NCI-H146 treated with DMSO at 0.1 percent for 48 hours (cell line): Measurements from ENCODE around the gene ATP2C2.
"Not testable (repeated sequence)": the region's sequence is repeated elsewhere in the genome, so short reads cannot be mapped to it uniquely, and the experiment has no call there.

Experiments
- DNase-seq: peaks from one replicate; lab custom pipeline; 2025; ENCODE audit not compliant: unreplicated experiment; lab: John Stamatoyannopoulos, UW

The ATP2C2 gene

DNA sequence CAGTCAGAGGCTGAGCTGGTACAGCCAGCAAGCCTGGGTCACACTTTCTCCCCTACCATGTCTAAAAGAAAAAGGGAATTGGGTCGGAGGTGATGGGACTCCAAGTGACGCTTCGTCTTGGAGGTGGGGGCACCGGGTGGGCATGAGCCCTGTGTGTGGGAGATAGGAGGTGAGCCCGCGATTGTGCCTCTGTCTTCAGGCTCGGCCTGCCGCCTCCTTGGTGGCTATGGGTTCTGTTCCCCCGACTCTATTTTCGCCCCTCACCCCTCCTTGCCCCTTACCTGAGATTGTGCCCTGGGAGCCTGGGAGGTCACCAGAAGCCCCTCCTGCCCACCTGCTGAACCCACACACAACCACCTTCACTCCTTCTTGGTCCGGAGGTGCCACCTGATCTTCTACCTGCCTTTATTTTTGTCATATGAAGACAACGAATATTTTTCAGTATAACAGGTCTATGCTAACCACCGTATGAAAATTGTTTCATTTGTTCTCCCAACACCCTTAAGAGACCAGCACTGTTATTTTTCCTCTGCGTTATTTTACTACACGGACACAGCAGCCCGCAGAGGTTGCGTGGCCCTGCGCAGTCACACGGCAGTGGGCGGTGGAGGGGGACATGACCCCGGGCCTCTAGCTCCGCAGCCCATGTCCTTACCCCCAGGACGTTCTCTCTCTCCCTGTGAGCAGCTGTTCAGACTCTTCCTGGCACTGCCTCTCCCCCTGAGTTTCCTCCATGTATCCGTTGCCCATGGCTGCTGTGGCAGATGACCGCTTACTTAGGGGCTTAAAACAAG is 49.9 kb downstream of the ATP2C2 start:
- DNase-seq: no peak

DNA sequence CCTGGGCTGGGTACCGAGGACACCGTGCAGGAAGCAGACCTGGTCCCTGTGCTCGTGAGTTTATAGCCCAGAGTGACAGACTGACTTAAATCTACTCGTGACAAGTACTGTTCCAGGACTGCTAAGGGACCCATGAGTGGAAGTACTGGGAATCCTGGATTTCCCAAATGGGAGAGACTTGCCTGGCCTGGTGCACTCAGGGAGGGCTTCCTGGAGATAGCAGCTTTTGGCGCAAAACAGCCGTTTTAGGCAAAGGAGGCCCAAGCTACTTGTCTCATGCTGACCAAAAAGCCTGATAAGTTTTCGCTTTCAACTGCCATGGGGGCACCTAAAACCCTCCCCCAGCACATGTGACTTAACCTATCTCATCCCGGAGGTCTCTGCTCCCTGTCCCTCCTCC is 51.4 kb downstream of the ATP2C2 start:
- no peak for DNase-seq

DNA sequence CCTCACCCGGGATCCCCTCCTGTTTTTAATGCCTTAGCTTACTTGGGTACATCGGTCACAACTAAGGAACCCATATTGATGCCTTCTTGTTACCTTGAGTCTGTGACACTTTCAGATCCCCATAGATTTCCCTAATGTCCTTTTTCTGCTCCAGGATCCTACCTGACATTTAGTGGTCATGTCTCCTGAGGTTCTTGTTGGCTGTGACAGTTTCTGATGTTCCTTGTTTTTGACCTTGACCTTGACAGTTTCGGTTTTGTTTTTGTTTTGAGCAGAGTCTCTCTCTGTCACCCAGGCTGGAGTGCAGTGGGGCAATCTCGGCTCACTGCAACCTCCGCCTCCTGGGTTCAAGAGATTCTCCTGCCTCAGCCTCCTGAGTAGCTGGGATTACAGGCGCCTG is 52.2 kb downstream of the ATP2C2 start:
- not testable (repeated sequence) for DNase-seq

DNA sequence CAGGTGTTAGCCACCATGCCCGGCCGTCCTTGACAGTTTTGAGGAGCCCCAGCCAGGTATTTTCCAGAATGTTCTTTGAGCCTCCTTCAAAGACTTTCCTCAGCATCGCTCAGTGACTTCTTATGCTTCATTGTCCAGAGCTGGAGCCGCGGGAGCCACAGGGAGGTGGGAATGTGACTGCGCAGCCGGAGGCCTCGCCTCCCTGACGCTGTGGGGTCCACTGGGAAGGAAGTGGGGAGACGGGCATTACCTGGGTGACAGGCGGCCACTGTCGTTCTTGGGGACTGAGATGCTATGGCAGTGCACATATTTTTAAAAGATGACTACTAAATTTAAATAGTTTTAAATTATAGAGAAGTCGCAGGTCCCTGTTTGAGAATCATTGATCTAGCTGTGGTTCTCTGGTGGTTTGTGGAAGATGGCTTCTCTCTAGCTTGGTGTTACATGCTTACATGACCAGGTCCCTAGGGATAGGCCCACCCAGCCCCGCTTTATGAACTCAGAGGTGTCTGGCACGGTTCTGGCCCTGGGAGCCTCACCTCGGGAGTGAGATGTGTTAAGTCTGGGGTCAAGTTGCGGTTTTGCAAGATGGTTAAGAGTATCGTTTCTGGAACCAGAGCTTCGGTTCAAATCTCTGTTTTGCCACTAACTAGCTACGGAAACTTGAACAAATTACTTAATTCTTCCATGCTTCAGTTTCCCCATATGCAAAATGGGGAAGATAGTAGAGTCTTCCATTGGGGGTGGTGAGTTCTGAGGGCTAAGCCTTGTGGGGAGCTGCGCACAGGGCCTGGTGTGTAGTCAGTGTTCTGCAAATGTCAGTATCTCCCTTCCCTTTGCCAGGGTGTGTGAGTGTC is 53.0 kb downstream of the ATP2C2 start:
- no peak for DNase-seq

DNA sequence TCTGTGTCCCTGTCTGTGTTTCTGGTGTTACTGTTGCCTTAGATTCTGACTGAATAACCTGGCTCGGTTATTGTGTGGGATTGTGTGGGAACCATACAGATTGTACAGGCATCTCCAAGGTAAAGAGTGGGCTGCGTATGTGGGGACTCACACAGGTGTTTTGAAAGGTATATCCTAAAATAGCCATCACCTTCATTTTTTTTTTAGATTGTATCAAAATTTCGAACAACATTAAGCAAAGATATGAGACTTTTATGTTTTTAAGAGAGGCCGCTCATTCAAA is 53.5 kb downstream of the ATP2C2 start:
- no peak for DNase-seq

DNA sequence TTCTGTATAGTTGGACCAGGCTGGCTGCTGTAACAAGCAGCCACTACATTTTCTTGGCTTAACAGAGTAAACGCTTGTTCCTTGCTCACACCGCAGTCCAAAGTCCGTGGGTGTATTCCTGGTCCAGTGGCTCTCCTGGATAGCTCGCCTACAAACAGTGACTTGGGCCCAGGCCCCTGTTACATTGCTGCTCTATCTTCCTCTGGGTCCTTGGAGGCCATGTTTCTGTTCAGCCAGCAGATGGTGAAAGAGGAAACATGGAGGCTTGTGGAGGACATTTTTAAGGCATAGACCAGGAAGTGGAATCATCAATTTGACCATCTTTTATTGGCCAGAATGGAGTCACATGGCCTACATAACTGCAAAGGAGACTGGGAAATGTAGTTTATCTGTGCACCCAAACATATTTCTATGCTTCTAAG is 55.1 kb downstream of the ATP2C2 start:
- DNase-seq: no peak

DNA sequence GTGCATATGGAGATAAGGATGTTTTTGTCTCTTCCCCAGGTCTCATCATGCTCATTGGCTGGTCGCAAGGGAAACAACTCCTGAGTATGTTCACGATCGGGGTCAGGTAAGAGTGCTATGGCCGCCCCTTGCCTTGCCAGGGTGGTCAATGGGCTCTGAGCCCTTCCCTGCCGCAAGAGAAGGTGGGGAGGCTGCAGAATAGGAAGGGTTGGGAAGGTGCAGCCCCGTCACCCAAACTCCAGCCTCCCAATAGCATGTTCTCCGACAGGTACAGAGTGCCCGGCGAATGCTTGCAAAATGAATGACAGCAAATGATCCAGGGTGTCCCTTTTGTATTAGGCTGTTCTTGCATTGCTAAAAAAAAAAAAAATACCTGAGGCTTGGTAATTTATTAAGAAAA is 57.4 kb downstream of the ATP2C2 start:
- no peak for DNase-seq

DNA sequence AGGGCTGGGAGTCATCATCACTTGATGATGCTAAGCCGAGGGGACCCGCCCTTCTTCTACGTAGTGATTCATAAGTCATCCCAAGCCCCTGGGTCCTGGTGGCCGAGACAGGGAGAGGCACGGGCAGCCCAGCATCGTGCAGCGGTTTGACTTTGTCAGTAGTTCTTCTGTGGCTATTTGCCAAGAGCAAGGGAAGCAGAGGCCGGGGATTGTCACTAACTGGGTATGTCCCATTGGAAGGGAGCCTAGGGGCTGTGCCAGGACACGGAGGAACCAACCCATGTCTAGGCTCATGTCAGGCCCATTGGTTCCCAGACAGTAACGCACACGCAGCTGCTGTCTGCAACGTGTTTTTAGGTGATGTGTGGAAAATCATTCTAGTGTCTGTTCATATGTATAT is 58.5 kb downstream of the ATP2C2 start:
- no peak for DNase-seq

DNA sequence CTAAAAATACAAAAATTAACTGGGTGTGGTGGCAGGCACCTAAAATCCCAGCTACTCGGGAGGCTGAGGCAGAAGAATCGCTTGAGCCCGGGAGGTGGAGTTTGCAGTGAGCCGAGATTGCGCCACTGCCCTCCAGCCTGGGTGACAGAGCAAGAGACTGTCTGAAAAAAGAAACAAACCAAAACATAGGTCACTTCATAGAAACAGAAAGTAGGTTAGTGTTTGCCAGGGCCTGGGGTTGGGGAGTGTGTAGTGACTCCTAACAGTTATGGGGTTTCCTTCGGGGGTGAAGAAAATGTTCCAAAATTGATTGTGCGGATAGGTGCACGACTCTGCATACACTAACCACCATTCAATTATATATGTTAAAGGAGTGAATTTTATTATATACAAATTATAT is 59.2 kb downstream of the ATP2C2 start:
- no peak for DNase-seq

DNA sequence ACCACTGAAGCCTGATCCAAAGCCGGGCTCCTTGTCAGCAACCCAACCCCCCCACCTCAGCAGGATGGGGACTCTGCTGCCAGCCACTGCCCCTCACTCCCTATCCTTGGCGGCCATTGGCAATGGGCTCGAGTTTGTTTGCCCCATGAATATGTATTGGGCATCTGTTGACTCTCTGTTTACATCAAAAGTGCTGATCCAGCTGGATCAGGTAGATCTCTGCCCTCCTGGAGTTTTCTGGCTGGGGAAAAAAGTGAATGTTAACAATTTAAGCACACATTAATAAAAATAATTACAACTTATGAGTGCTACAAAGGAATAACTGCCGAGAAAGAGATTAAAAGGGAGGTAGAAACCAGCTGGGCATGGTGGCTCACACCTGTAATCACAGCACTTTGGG is 62.5 kb downstream of the ATP2C2 start:
- DNase-seq: no peak

DNA sequence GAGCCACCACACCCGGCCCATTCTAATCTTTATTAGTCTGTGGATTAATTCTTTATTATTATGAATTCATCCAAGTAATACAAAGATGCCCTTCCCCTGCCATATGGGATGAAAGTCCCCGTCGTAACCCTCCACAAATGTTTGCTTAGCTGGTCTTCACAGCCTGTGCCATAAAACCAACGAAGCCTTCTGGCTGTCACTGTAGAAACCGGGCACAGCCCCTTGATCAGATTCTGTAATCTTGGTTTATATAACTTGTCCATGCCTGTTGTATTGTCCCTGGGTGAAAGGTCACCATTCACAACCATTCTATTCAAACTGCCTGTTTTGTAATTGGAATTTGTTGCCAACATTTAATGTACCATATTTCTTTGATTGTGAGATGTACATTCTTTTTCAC is 66.5 kb downstream of the ATP2C2 start:
- DNase-seq: peak; percentile 32

DNA sequence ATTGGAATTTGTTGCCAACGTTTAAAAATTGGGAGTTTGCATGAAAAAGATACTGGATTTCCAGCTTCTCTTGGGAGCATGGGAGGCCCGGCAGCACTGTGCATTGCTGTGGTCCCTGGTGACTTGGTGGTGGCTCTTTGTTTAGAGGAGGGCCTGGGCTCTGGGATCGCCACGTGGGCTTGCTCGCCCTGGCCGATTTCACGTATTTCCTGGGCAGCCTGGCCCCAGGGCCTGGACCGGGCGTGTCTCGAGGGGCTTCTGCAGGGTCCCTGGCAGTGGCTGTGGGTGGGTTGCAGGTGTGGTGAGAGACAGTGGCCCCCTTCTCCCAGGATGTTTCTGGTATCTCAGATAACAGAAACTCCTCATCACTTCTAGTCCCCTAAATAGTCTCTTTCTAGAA is 67.9 kb downstream of the ATP2C2 start:
- no peak for DNase-seq

DNA sequence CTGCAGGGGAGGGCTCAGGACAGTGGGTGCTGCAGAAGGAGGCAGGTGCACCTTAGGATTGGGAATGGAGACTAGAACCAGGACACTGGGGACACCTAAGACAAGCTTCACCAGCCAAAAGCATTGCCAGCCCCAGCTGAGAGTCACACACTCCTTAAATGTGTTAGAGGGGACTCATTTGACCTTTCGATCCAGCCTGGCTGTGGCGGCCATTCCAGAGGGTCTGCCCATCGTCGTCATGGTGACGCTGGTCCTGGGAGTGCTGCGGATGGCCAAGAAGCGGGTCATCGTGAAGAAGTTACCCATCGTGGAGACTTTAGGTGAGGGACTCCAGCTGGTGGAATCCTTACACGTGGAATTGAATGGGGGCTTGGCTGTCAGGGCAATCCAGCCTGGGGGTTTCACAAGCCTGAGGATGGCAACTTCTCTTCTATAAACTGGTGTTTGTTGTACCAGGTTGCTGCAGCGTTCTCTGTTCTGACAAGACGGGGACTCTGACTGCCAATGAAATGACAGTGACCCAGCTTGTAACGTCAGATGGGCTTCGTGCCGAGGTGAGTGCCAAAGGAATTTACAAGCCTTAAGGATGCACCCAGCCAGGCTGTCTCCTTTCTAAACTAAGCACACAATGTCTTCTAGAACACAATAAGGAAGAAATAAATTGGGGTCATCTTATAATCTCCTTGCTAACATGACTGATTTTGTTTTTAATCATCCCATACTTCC is 70.8 kb downstream of the ATP2C2 start:
- no peak for DNase-seq

DNA sequence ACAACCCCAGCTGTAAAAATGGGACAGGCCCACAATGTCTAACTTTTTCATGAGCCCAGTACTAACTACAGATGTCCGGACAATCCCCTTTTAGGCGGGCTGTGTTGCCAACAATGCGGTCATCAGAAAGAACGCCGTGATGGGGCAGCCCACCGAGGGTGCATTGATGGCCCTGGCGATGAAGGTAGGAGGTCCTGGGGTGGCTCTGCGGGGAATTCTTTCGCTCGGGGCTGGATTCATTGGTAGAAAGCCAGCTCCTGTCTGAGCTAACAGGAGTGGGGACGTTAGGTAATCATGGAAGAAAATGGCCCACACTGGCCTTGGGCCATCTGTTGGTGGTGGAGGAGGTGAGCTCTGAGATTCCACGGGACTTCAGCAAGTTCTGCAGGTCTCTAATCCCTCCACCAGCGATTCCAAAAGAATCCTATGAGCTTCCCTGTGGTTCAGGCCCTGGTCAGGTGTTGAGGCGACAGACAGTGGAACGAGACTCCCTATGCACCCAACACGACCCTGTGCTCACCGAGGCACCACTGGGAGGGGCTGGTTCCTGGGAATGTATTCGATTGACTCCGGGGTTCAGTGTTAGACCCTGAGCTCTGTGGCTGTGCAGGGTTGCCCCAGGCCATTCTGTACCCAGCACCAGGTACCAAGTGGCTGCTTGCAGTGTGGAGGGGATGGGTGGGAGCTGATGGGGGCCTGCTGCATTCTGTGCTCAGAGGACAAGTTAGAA is 74.2 kb downstream of the ATP2C2 start:
- no peak for DNase-seq

DNA sequence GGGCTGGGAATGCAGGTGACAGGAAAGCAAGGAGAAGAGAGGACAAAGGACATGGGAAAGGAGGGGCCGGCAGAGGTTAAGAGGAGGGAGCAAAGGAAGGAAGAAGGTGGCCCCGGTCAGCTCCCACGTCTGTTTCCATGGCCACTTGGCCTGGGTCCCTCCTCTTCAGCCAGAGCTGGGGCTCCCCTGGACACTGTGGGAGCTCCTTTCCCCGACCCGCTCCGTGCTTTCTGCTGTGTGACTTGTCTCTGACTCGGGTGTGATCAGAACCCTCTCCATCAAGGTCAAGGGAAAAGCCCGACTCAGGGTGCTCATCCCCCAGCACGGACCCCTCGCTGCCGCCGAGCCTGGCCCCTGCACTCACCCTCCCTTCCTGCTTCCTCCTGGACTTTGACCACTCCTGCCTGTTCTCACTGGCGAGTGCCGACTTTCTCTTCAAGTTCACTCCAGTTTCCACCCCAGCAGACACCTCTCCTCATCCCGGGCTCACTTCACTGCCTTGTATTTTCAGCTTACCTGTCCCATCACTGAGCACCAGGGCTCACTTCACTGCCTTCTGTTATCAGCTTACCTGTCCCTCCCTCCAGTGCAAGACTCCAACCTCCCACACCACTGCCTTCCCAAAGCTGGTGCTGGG is 74.9 kb downstream of the ATP2C2 start:
- DNase-seq: no peak

DNA sequence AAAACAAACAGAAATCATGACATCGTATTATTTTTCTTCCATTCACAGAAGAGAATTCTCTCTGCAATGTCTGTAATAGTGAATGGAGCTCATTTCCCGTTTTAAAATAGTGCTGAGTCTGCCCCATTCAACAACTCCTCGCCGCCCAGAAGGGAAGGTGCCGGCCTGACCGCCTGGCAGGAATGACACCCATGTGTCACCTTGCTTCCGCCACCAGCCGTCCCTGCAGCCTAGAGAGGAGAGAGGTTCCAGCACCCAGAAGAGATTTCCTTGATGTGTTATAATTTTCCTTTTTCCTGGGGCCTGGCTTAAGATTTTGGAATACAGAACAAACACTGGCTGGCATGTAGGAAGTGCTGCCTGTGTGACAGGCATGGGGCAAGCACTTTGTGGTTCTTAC is 76.1 kb downstream of the ATP2C2 start:
- no peak for DNase-seq

DNA sequence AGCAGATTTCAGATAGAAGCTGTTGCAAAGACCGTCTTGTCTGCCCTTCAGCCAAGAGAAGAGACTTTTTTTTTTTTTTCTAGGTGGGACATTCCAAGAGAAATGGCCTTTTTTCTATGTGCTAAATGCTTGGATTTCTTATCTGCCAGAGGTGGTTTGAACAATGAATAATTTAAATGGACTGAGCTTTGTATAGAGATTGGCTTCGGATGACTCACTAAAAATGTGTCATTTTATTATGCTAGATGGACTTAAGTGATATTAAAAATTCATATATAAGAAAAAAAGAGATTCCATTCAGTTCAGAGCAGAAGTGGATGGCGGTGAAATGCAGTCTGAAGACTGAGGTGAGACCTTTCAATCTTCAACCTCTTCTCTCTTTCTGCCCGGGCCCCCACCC is 77.7 kb downstream of the ATP2C2 start:
- DNase-seq: no peak

DNA sequence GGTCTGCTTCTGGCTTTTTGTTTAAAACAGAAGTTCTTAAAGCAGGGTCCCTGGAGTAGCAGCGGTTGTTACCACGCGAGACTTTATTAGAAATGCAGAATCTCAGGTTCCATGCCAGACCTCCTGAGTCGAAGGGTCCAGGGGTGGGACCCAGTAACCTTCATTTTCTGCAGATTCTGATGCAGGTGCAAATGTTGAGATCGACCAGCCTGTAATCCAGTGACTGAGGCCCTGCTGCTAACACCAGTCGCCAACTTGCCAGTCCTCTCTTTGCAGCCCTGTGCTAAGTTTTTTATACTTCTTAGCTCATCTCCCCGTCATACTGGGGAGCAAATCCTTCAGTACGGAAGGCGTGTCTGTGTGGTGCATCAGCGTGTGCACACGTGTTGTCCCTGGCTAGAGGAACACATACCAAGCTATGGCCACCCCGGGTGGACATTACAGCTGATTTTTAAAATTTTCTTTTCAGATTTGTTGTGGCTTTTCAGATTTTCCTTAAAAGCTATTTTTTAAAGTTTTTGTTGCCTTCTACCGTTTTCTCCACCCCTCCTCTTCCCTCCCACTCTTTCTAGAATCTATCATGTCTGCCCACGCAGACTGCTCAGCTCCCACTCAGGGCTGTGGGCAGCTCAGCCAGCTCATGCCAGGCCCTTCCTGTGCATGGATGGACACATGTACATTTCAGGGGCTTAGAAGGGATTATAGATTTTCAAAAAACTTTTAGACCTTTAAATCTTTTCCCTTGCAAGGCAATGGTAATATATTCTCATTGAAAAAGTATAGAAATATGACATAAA is 78.5 kb downstream of the ATP2C2 start:
- DNase-seq: no peak

DNA sequence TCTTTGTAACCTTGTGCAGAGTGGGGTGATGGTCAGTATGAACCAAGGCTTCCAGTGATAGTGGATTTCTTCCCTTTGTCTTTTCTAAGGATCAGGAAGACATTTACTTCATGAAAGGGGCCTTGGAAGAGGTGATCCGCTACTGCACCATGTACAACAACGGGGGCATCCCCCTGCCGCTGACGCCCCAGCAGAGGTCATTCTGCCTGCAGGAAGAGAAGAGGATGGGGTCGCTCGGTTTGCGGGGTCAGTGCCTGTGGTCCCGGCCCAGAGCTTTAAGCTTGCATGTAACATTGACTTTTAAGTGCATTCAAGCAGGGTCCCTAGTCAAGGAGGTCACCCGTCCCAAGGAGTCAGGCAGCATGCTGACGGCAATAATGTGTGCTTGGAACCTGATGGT is 80.1 kb downstream of the ATP2C2 start:
- DNase-seq: no peak
